Neural progenitor cell (in vitro differentiated cells): Measurements from ENCODE around the gene DTNA. TPM values are rescaled to one million over a fixed set of nuclear protein-coding genes. Genes with fewer than 3 reads are reported as not detected.
"Not testable (repeated sequence)": the region's sequence is repeated elsewhere in the genome, so short reads cannot be mapped to it uniquely, and the experiment has no call there.

ENCODE experiments used
- DNase-seq: peaks from one replicate; pipeline ENCODE4 v3.0.0-alpha.2; 2016; ENCODE audit warnings: low spot score
- H2AFZ ChIP-seq: fragments of 200-600 bp; sonication (generic); replicated peaks from 2 replicates; pipeline ENCODE4 v1.6.1; 2016; ENCODE audit warnings: antibody characterized with exemption
- H3F3A ChIP-seq: fragments of 200-600 bp; sonication (generic); 2 replicates; pipeline ENCODE4 v1.6.1; 2016; ENCODE audit warnings: antibody characterized with exemption, low read depth
- H3K27ac ChIP-seq: fragments of 200-600 bp; sonication (generic); 2 replicates; pipeline ENCODE4 v1.5.1; 2016; ENCODE audit warnings: mild to moderate bottlenecking
- H3K27me3 ChIP-seq: fragments of 200-600 bp; sonication (generic); 2 replicates; pipeline ENCODE4 v1.6.1; 2016; ENCODE audit warnings: mild to moderate bottlenecking, moderate library complexity
- H3K36me3 ChIP-seq: fragments of 200-600 bp; sonication (generic); 2 replicates; pipeline ENCODE4 v1.5.1; 2016
- H3K4me1 ChIP-seq: fragments of 200-600 bp; sonication (generic); 2 replicates; pipeline ENCODE4 v1.6.1; 2016; ENCODE audit warnings: mixed run types
- H3K4me2 ChIP-seq: fragments of 200-600 bp; sonication (generic); 2 replicates; pipeline ENCODE4 v1.6.1; 2016
- H3K4me3 ChIP-seq: fragments of 200-600 bp; sonication (generic); 2 replicates; pipeline ENCODE4 v1.5.1; 2016
- H3K79me2 ChIP-seq: fragments of 200-600 bp; sonication (generic); 2 replicates; pipeline ENCODE4 v1.6.1; 2016; ENCODE audit warnings: low read depth
- H3K9ac ChIP-seq: fragments of 200-600 bp; sonication (generic); 2 replicates; pipeline ENCODE4 v1.6.1; 2016
- H3K9me3 ChIP-seq: fragments of 200-600 bp; sonication (generic); 2 replicates; pipeline ENCODE4 v1.5.1; 2016; ENCODE audit warnings: low read depth
- H4K20me1 ChIP-seq: fragments of 200-600 bp; sonication (generic); 2 replicates; pipeline ENCODE4 v1.6.1; 2016; ENCODE audit warnings: low read depth
- H3K27ac Mint-ChIP-seq: 3 replicates; pipeline ENCODE4 v1.8.0; 2021; ENCODE audit warnings: mixed read lengths
- H3K27me3 Mint-ChIP-seq: 2 replicates; pipeline ENCODE4 v1.8.0; 2022; ENCODE audit warnings: low read depth, mild to moderate bottlenecking, inconsistent platforms, moderate library complexity, mixed read lengths; ENCODE audit not compliant: insufficient read depth
- H3K36me3 Mint-ChIP-seq: 3 replicates; pipeline ENCODE4 v1.8.0; 2021; ENCODE audit warnings: mixed read lengths
- H3K4me1 Mint-ChIP-seq: 3 replicates; pipeline ENCODE4 v1.8.0; 2021; ENCODE audit warnings: mixed read lengths
- H3K4me3 Mint-ChIP-seq: 3 replicates; pipeline ENCODE4 v1.8.0; 2021; ENCODE audit warnings: mild to moderate bottlenecking, moderate library complexity, mixed read lengths
- H3K9me3 Mint-ChIP-seq: 3 replicates; pipeline ENCODE4 v1.8.0; 2020; ENCODE audit warnings: mixed read lengths
- CTCF ChIP-seq: fragments of 200-600 bp; sonication (generic); IDR thresholded peaks from 2 replicates; pipeline ENCODE4 v1.5.1; 2017; ENCODE audit warnings: antibody characterized with exemption, mild to moderate bottlenecking
- EZH2 ChIP-seq: fragments of 200-600 bp; sonication (generic); IDR thresholded peaks from 2 replicates; pipeline ENCODE4 v1.6.1; 2017; ENCODE audit warnings: antibody characterized with exemption, mild to moderate bottlenecking, moderate library complexity
- EZH2phosphoT487 ChIP-seq: fragments of 200-600 bp; sonication (generic); IDR thresholded peaks from 2 replicates; pipeline ENCODE4 v1.6.1; 2017; ENCODE audit warnings: antibody characterized with exemption
- total RNA-seq: library from RNA; depleted of rRNA; stranded (reverse); fragments of >200 nt; gene quantifications from 2 replicates; pipeline ENCODE4 v1.2.3, GENCODE V29; 2015; ENCODE audit warnings: low replicate concordance

The DTNA gene
- total RNA-seq, 1 donor from 2014 or later: 15.0 TPM

DNA sequence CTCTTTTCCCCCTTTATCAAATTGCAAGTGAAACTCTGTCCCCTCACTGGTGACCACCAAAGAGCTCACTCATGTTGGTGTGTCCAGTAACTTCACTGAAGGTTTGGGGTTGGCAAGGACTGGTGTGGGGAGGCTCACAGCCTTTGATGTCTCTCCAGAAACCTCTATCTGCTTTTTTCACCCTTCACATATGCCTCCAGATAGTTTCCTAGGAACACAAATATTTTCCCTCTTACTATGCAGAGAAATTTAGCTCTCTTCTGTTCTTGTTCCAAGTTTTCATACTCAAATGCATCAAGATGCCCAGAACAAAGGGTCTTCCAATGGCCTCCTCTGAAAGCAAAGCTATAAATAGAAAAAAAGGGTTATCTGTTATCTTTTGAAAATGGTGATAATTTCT lies 20.7 kb downstream of the DTNA start:
- H2AFZ ChIP-seq: no peak overlapping the region
- no peaks in the 10 kb centered on the region for H3K9me3 ChIP-seq
- H3K36me3 ChIP-seq: no peaks in the 10 kb centered on the region
- H3K4me1 Mint-ChIP-seq: no peaks in the 10 kb centered on the region
- TF ChIP-seq EZH2phosphoT487 (no peak), CTCF (no peak), EZH2 (no peak)
- H3K27ac Mint-ChIP-seq: no peak overlapping the region
- peaks cover 2% of the 10 kb centered on the region for H3K27me3 Mint-ChIP-seq
- DNase-seq: no peak
- no peaks in the 10 kb centered on the region for H3K79me2 ChIP-seq
- H3K27me3 ChIP-seq: no peaks in the 10 kb centered on the region
- H3K4me3 ChIP-seq: no peak overlapping the region
- no peak overlapping the region for H3K9ac ChIP-seq
- no peak overlapping the region for H3K27ac ChIP-seq
- no peaks in the 10 kb centered on the region for H3F3A ChIP-seq
- peaks cover 6% of the 10 kb centered on the region for H3K4me1 ChIP-seq
- peaks cover 11% of the 10 kb centered on the region for H3K9me3 Mint-ChIP-seq
- no peaks in the 10 kb centered on the region for H4K20me1 ChIP-seq
- H3K4me3 Mint-ChIP-seq: no peak overlapping the region
- peaks cover 15% of the 10 kb centered on the region for H3K36me3 Mint-ChIP-seq
- H3K4me2 ChIP-seq: no peak overlapping the region

DNA sequence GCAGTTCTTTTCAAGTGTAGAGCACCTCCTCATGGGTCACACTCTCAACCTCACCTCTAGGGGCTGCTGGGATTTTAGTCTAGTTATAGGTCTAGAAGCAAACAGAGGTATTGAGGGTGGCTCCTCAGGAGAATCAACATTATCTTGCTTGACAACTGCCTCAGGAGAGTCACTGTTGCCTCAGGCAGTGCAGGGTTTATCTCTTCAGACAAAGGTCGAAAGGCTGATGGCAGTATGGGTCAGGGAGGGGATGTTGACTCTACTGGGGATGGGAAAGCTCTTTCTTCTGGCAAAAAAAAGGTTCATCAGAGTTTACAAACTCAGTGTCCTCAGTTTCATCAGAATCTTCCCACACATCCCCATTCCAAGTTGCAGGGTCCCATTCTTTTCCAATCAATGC lies 24.0 kb downstream of the DTNA start:
- H2AFZ ChIP-seq: no peak overlapping the region
- H3K9ac ChIP-seq: no peak overlapping the region
- H3K36me3 ChIP-seq: no peaks in the 10 kb centered on the region
- H3K27ac ChIP-seq: no peak overlapping the region
- peaks cover 2% of the 10 kb centered on the region for H3K27me3 Mint-ChIP-seq
- H3K9me3 Mint-ChIP-seq: peaks cover 7% of the 10 kb centered on the region
- no peak for DNase-seq
- no peak overlapping the region for H3K4me2 ChIP-seq
- no peaks in the 10 kb centered on the region for H3K9me3 ChIP-seq
- no peaks in the 10 kb centered on the region for H3K27me3 ChIP-seq
- TF ChIP-seq EZH2 (no peak), EZH2phosphoT487 (no peak), CTCF (no peak)
- H3K4me1 Mint-ChIP-seq: peaks cover 16% of the 10 kb centered on the region
- H3K4me3 ChIP-seq: no peak overlapping the region
- peaks cover 15% of the 10 kb centered on the region for H3K36me3 Mint-ChIP-seq
- H3K4me3 Mint-ChIP-seq: no peak overlapping the region
- no peak overlapping the region for H3K27ac Mint-ChIP-seq
- peaks cover 15% of the 10 kb centered on the region for H3K4me1 ChIP-seq
- no peaks in the 10 kb centered on the region for H3K79me2 ChIP-seq
- no peaks in the 10 kb centered on the region for H3F3A ChIP-seq
- H4K20me1 ChIP-seq: no peaks in the 10 kb centered on the region

DNA sequence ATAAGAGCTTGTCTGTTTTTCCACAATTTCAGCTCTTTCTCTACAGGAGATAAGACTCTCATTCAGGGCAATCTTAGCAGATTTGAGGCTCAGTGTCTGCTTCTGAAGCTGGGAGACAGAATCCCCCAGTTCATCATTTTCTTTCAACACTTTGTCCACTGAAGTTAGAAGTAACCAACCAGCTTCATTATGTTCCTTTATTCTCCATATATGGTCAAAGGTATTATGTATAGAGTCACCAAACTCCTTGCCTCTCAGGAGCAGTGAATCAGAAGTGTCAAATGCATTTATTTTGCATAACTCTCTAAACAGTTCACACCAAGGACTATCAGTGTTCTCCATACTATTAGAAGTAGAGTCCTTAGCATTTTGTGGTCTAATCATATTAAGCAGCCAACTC lies 24.4 kb downstream of the DTNA start:
- H3K9me3 Mint-ChIP-seq, H3K27me3 Mint-ChIP-seq, H2AFZ ChIP-seq: not testable (repeated sequence)

DNA sequence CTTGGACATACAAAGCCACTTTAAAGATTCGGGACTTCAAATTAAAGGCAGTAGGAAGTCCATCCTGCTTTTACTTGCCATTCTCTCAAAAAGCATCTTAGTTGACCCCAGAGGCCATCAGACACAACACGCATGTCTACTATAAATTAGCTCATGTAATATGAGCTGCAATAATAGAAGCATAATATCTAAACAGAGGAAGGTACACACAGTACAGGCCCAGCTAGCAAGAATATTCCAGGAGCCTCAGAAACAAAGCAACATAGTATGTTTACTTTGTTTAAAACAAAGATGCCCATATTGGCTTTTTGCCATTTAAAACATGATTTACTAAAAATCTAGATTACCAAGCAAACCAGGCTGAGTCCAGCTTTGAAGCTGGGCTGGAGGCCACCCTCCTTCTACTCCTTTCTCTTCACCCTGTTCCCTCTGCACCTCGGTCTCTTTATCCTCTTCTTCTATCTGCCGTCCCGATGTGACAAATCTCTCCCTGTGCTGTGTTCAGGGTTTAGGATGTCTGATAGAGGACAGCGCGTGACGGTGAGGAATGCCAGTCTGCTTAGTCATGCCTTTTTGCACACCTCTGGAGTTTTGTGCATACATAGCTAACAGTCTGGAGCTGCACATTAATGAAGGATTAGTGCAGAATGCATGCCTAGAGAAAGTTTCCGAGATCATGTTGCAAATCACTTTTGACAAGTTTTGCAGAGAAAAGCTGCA lies 28.2 kb downstream of the DTNA start:
- Histone ChIP-seq H3K79me2 (no peaks in the 10 kb centered on the region), H3K36me3 (no peaks in the 10 kb centered on the region), H3K27me3 (no peaks in the 10 kb centered on the region), H3K9me3 (no peaks in the 10 kb centered on the region), H4K20me1 (no peaks in the 10 kb centered on the region), H3K4me2 (no peak overlapping the region), H3K4me3 (no peak overlapping the region), H3K9ac (no peak overlapping the region), H2AFZ (peak overlapping the region; percentile 8), H3K27ac (no peak overlapping the region), H3F3A (no peaks in the 10 kb centered on the region), H3K4me1 (peaks cover 11% of the 10 kb centered on the region)
- H3K9me3 Mint-ChIP-seq: no peaks in the 10 kb centered on the region
- H3K27me3 Mint-ChIP-seq: peaks cover 2% of the 10 kb centered on the region
- peak; percentile 26 for DNase-seq
- no peak for TF ChIP-seq CTCF
- no peak for TF ChIP-seq EZH2
- TF ChIP-seq EZH2phosphoT487: no peak
- H3K4me1 Mint-ChIP-seq: peaks cover 35% of the 10 kb centered on the region
- H3K27ac Mint-ChIP-seq: peak overlapping the region; percentile 98
- H3K4me3 Mint-ChIP-seq: peak overlapping the region; percentile 76
- peaks cover 4% of the 10 kb centered on the region for H3K36me3 Mint-ChIP-seq

More for the DNA sequence above, 24.4 kb downstream of the DTNA start:
- not testable (repeated sequence) for H3K27ac ChIP-seq, H3K4me3 ChIP-seq, H3K27ac Mint-ChIP-seq, H4K20me1 ChIP-seq, H3K36me3 ChIP-seq, H3K9ac ChIP-seq, H3K4me3 Mint-ChIP-seq, DNase-seq, H3K27me3 ChIP-seq, H3F3A ChIP-seq, H3K9me3 ChIP-seq, H3K4me2 ChIP-seq, H3K79me2 ChIP-seq
- H3K4me1 ChIP-seq: peaks cover 15% of the 10 kb centered on the region
- Mint-ChIP-seq H3K4me1 (peaks cover 21% of the 10 kb centered on the region), H3K36me3 (peaks cover 11% of the 10 kb centered on the region)
